ENCODE results near the gene TTC14. TPM values are rescaled to one million over a fixed set of nuclear protein-coding genes. Genes with fewer than 3 reads are reported as not detected.

TTC14 gene
- total and polyA plus RNA-seq, 9 of the 15 experiments (the other 6 are each of a cell fraction or from before 2014, with no cell fraction given): 10.0 to 61.9 (median 27.0) TPM

DNA sequence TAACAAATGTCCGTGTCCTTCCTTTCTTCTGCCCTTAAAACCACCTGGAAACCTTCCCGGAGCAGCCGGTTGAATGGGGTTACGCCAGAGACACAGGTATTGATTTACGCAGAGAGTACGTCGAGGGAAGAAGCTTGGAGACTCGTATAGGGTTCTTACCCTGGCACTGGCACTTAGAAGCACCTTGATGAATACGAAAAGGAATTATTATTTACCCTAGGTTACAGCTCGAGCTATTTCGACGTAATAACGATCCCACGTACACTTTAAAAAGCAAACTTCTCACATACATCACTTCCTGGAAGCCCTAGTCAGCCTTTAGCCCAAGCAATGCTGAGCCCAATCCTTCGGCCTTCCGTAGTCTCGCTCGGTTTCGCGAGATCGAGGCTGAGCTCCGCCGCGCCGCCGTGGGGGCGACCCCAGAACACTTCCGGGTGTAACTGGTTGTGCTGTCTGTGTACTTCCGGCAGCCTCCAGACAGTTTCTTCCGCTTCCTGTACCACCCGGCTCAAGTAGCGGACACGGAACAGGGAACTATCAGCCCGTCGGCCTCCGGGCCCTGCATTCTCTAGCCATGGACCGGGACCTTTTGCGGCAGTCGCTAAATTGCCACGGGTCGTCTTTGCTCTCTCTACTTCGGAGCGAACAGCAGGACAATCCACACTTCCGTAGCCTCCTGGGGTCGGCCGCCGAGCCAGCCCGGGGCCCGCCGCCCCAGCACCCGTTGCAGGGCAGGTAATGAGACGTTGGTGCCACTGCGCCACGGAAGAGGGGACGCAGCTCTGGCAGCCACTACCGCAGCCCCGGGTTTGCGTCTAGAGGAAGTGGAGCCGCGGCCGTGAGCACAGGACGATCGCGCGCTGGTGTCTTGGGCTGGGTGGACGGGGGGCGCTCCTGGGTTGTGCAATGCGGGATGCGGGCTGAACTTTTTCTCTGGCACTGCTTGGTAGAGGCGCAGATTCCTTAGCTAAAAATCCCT lies at the start of gene TTC14 (continued):
- TF ChIP-seq, protein P1, sequence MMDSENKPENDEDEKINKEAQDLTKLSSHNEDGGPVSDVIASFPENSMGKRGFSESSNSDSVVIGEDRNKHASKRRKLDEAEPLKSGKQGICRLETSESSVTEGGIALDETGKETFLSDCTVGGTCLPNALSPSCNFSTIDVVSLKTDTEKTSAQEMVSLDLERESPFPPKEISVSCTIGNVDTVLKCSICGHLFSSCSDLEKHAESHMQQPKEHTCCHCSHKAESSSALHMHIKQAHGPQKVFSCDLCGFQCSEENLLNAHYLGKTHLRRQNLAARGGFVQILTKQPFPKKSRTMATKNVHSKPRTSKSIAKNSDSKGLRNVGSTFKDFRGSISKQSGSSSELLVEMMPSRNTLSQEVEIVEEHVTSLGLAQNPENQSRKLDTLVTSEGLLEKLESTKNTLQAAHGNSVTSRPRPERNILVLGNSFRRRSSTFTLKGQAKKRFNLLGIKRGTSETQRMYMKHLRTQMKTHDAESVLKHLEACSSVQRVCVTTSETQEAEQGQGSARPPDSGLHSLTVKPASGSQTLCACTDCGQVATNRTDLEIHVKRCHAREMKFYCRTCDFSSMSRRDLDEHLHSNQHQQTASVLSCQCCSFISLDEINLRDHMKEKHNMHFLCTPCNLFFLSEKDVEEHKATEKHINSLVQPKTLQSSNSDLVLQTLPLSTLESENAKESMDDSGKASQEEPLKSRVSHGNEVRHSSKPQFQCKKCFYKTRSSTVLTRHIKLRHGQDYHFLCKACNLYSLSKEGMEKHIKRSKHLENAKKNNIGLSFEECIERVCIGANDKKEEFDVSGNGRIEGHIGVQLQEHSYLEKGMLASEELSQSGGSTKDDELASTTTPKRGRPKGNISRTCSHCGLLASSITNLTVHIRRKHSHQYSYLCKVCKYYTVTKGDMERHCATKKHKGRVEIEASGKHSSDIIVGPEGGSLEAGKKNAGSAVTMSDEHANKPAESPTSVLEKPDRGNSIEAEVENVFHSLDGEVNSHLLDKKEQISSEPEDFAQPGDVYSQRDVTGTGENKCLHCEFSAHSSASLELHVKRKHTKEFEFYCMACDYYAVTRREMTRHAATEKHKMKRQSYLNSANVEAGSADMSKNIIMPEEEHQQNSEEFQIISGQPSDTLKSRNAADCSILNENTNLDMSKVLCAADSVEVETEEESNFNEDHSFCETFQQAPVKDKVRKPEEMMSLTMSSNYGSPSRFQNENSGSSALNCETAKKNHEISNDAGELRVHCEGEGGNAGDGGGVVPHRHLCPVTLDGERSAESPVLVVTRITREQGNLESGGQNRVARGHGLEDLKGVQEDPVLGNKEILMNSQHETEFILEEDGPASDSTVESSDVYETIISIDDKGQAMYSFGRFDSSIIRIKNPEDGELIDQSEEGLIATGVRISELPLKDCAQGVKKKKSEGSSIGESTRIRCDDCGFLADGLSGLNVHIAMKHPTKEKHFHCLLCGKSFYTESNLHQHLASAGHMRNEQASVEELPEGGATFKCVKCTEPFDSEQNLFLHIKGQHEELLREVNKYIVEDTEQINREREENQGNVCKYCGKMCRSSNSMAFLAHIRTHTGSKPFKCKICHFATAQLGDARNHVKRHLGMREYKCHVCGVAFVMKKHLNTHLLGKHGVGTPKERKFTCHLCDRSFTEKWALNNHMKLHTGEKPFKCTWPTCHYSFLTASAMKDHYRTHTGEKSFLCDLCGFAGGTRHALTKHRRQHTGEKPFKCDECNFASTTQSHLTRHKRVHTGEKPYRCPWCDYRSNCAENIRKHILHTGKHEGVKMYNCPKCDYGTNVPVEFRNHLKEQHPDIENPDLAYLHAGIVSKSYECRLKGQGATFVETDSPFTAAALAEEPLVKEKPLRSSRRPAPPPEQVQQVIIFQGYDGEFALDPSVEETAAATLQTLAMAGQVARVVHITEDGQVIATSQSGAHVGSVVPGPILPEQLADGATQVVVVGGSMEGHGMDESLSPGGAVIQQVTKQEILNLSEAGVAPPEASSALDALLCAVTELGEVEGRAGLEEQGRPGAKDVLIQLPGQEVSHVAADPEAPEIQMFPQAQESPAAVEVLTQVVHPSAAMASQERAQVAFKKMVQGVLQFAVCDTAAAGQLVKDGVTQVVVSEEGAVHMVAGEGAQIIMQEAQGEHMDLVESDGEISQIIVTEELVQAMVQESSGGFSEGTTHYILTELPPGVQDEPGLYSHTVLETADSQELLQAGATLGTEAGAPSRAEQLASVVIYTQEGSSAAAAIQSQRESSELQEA (IDR thresholded peaks at IDR 0.05; ENCODE audit: low read depth): peak; percentile 92
- TF ChIP-seq ZNF79 (CRISPR knock-in tag; IDR thresholded peaks at IDR 0.05; ENCODE audit: low read depth) (no peak), E2F8 (IDR thresholded peaks at IDR 0.05; ENCODE audit: low read depth, partially characterized antibody) (peak; percentile 95), NR2F6 (CRISPR knock-in tag; IDR thresholded peaks at IDR 0.05) (no peak), ZFPM2 (CRISPR knock-in tag; IDR thresholded peaks at IDR 0.05) (no peak), FOXJ2 (tag; IDR thresholded peaks at IDR 0.05) (peak; percentile 49; the same call in 1 of the 2 replicates), TRIM28 (IDR thresholded peaks at IDR 0.05) (no peak), EGR1 (conservative IDR thresholded peaks at IDR 0.05) (peak; percentile 67), DIDO1 (tag; IDR thresholded peaks at IDR 0.05; ENCODE audit: low read depth) (peak; percentile 55; the same call in 1 of the 2 replicates), ZZZ3 (IDR thresholded peaks at IDR 0.05) (peak; percentile 47; the same call in 1 of the 2 replicates), FOXA3 (CRISPR knock-in tag; conservative IDR thresholded peaks at IDR 0.05 in 1 of 2, IDR thresholded peaks at IDR 0.05 in 1 of 2) (peak in 1 of 2 experiments; percentile 61; a peak in 1 of 4 replicates)
- TF ChIP-seq, protein P2, sequence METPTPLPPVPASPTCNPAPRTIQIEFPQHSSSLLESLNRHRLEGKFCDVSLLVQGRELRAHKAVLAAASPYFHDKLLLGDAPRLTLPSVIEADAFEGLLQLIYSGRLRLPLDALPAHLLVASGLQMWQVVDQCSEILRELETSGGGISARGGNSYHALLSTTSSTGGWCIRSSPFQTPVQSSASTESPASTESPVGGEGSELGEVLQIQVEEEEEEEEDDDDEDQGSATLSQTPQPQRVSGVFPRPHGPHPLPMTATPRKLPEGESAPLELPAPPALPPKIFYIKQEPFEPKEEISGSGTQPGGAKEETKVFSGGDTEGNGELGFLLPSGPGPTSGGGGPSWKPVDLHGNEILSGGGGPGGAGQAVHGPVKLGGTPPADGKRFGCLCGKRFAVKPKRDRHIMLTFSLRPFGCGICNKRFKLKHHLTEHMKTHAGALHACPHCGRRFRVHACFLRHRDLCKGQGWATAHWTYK (CRISPR knock-in tag; IDR thresholded peaks at IDR 0.05): peak; percentile 66; the same call in 1 of the 2 replicates

All from K562 (cell line).